Measurements from ENCODE around the gene LMOD2.

- no peak for TF ChIP-seq CTCF (IDR thresholded peaks at IDR 0.05; ENCODE audit: extremely low read depth in 1 of 2, insufficient read depth in 1 of 2, low read depth in 1 of 2, low read length in 2 of 2)
- TF ChIP-seq POLR2A (IDR thresholded peaks at IDR 0.05; ENCODE audit: low read depth, low read length): no peak
- TF ChIP-seq EZH2 (IDR thresholded peaks at IDR 0.05; ENCODE audit: borderline replicate concordance, low read depth, low read length, severe bottlenecking): no peak
- TF ChIP-seq MAX (IDR thresholded peaks at IDR 0.05; ENCODE audit: insufficient read depth, insufficient read length): no peak
These were observed 10.2 kb downstream of the LMOD2 start for GRCh38 chr7:123665896-123666295.
